Loucy (cell line): ENCODE measurements around the gene RECQL5.

Source experiments
- EZH2phosphoT487 ChIP-seq: fragments of 200-600 bp; IDR thresholded peaks from 2 replicates; pipeline ENCODE4 v1.6.1; 2018; ENCODE audit warnings: antibody characterized with exemption, mild to moderate bottlenecking, moderate library complexity, borderline replicate concordance
- TF ChIP-seq, protein P1 (sequence below): fragments of 200-600 bp; sonication (generic); conservative IDR thresholded peaks from 2 replicates; pipeline ENCODE4 v1.5.1; 2014; ENCODE audit warnings: mild to moderate bottlenecking, antibody characterized with exemption, low read length

GRCh38 chr17:75667825-75668224 is 871 bp upstream of the RECQL5 start:
- TF ChIP-seq, protein P1, sequence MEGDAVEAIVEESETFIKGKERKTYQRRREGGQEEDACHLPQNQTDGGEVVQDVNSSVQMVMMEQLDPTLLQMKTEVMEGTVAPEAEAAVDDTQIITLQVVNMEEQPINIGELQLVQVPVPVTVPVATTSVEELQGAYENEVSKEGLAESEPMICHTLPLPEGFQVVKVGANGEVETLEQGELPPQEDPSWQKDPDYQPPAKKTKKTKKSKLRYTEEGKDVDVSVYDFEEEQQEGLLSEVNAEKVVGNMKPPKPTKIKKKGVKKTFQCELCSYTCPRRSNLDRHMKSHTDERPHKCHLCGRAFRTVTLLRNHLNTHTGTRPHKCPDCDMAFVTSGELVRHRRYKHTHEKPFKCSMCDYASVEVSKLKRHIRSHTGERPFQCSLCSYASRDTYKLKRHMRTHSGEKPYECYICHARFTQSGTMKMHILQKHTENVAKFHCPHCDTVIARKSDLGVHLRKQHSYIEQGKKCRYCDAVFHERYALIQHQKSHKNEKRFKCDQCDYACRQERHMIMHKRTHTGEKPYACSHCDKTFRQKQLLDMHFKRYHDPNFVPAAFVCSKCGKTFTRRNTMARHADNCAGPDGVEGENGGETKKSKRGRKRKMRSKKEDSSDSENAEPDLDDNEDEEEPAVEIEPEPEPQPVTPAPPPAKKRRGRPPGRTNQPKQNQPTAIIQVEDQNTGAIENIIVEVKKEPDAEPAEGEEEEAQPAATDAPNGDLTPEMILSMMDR, result no peak
- no peak for TF ChIP-seq EZH2phosphoT487
